WTC11 (cell line): ENCODE measurements around the gene TAF1B. TPM values are rescaled to one million over a fixed set of nuclear protein-coding genes. Genes with fewer than 3 reads are reported as not detected.

ENCODE experiments used
- ATAC-seq: fragments of 200-7000 bp; cut with Tn5 transposase; 2 replicates; pipeline ENCODE4 v1.10.0; 2021; ENCODE audit warnings: mild to moderate bottlenecking, moderate library complexity
- CTCF ChIA-PET: fragments of 300-600 bp; sonication (Branson Sonifier 250); formaldehyde crosslinking; loops from one replicate; lab custom pipeline; 2021; ENCODE audit warnings: antibody characterized with exemption; lab: Charles Lee
- POLR2A ChIA-PET: fragments of 350-600 bp; sonication (Branson Sonifier 250); formaldehyde crosslinking; loops from one replicate; lab custom pipeline; 2021; ENCODE audit warnings: antibody characterized with exemption; lab: Charles Lee
- DNase-seq: peaks from one replicate; pipeline ENCODE4 v3.0.0; 2021; ENCODE audit warnings: low spot score
- H3K27ac Mint-ChIP-seq: 2 replicates; pipeline ENCODE4 v1.8.0; 2021; ENCODE audit warnings: mixed read lengths
- H3K27me3 Mint-ChIP-seq: 2 replicates; pipeline ENCODE4 v1.8.0; 2021; ENCODE audit warnings: low read depth, mild to moderate bottlenecking, moderate library complexity, mixed read lengths
- H3K36me3 Mint-ChIP-seq: 2 replicates; pipeline ENCODE4 v1.8.0; 2021; ENCODE audit warnings: mixed read lengths
- H3K4me1 Mint-ChIP-seq: 2 replicates; pipeline ENCODE4 v1.8.0; 2022; ENCODE audit warnings: mixed read lengths
- H3K4me3 Mint-ChIP-seq: 2 replicates; pipeline ENCODE4 v1.8.0; 2021; ENCODE audit warnings: mild to moderate bottlenecking, moderate library complexity, mixed read lengths
- H3K9me3 Mint-ChIP-seq: 2 replicates; pipeline ENCODE4 v1.8.0; 2021; ENCODE audit warnings: mixed read lengths
- CREB1 ChIP-seq: sonication (generic); formaldehyde crosslinking; IDR thresholded peaks from 2 replicates; pipeline ENCODE4 v1.8.0; 2023; ENCODE audit warnings: mild to moderate bottlenecking, missing genetic modification reagents
- JUN ChIP-seq: sonication (generic); formaldehyde crosslinking; IDR thresholded peaks from 2 replicates; pipeline ENCODE4 v1.8.0; 2023; ENCODE audit warnings: mild to moderate bottlenecking, missing genetic modification reagents
- MXD4 ChIP-seq: fragments of 250-450 bp; sonication (Bioruptor Pico); IDR thresholded peaks from 2 replicates; pipeline ENCODE4 v1.8.0; 2021; ENCODE audit warnings: mild to moderate bottlenecking, moderate library complexity, borderline replicate concordance
- NR2C2 ChIP-seq: sonication (generic); formaldehyde crosslinking; IDR thresholded peaks from 2 replicates; pipeline ENCODE4 v1.8.0; 2022; ENCODE audit warnings: mild to moderate bottlenecking, missing genetic modification reagents
- OVOL2 ChIP-seq: fragments of 250-450 bp; sonication (Bioruptor Pico); IDR thresholded peaks from 2 replicates; pipeline ENCODE4 v1.9.0; 2021; ENCODE audit warnings: mild to moderate bottlenecking, borderline replicate concordance
- RELA ChIP-seq: sonication (generic); formaldehyde crosslinking; IDR thresholded peaks from 2 replicates; pipeline ENCODE4 v1.8.1; 2022; ENCODE audit warnings: missing genetic modification reagents, mild to moderate bottlenecking, borderline replicate concordance
- SOX15 ChIP-seq: fragments of 250-450 bp; sonication (Bioruptor Pico); IDR thresholded peaks from 2 replicates; pipeline ENCODE4 v1.9.0; 2021; ENCODE audit warnings: mild to moderate bottlenecking
- TCF7 ChIP-seq: sonication (generic); formaldehyde crosslinking; IDR thresholded peaks from 2 replicates; pipeline ENCODE4 v1.8.0; 2022; ENCODE audit warnings: mild to moderate bottlenecking, low read depth, missing genetic modification reagents, moderate library complexity
- TP53 ChIP-seq: sonication (generic); formaldehyde crosslinking; IDR thresholded peaks from 2 replicates; pipeline ENCODE4 v1.8.1; 2023; ENCODE audit warnings: mild to moderate bottlenecking, missing genetic modification reagents
- ZNF263 ChIP-seq: sonication (generic); formaldehyde crosslinking; IDR thresholded peaks from 2 replicates; pipeline ENCODE4 v1.8.1; 2022; ENCODE audit warnings: low read depth, mild to moderate bottlenecking, moderate library complexity, missing genetic modification reagents
- total RNA-seq: library from RNA; stranded (reverse); gene quantifications from 3 replicates; pipeline ENCODE4 v1.2.3, GENCODE V29; 2021
- TF ChIP-seq, protein P1 (sequence below): sonication (generic); formaldehyde crosslinking; IDR thresholded peaks from 2 replicates; pipeline ENCODE4 v1.8.0; 2022; ENCODE audit warnings: missing genetic modification reagents
- TF ChIP-seq, protein P2 (sequence below): sonication (generic); formaldehyde crosslinking; IDR thresholded peaks from 2 replicates; pipeline ENCODE4 v1.8.0; 2022; ENCODE audit warnings: mild to moderate bottlenecking, missing genetic modification reagents
- TF ChIP-seq, protein P3 (sequence below): sonication (generic); formaldehyde crosslinking; IDR thresholded peaks from 2 replicates; pipeline ENCODE4 v1.8.1; 2022; ENCODE audit warnings: low read depth, mild to moderate bottlenecking, moderate library complexity, missing genetic modification reagents, borderline replicate concordance
- TF ChIP-seq, protein P4 (sequence below): sonication (generic); formaldehyde crosslinking; IDR thresholded peaks from 2 replicates; pipeline ENCODE4 v1.8.1; 2022; ENCODE audit warnings: mild to moderate bottlenecking, missing genetic modification reagents, moderate library complexity, borderline replicate concordance
- TF ChIP-seq, protein P5 (sequence below): sonication (generic); formaldehyde crosslinking; IDR thresholded peaks from 2 replicates; pipeline ENCODE4 v1.8.1; 2023; ENCODE audit warnings: mild to moderate bottlenecking, moderate library complexity, missing genetic modification reagents
- TF ChIP-seq, protein P6 (sequence below): fragments of 250-450 bp; sonication (Bioruptor Pico); conservative IDR thresholded peaks from 2 replicates; pipeline ENCODE4 v1.9.0; 2021; ENCODE audit warnings: mild to moderate bottlenecking

The TAF1B gene
- total RNA-seq, 1 experiment from 2014 or later = 28.8 TPM

DNA sequence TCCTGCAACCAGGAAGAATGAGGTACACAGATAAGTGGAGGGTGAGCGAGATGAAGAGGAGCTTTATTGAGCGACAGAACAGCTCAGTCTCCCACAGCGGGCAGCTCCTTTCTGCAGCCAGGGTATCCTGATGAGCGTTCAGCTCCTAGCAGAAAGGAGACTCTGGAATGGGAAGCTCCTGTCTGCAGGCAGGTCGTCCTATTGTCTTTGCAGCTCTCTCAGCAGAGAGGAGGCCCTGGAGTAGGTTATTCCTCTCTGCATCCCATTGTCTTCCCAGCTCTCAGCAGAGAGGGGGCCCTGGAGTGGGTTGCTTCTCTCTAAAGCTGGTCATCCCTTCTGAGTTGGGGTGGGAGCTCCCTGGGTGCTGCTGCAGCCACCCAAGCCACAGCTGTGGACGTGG lies 41.2 kb downstream of the TAF1B start (continued):
- TF ChIP-seq, protein P1, sequence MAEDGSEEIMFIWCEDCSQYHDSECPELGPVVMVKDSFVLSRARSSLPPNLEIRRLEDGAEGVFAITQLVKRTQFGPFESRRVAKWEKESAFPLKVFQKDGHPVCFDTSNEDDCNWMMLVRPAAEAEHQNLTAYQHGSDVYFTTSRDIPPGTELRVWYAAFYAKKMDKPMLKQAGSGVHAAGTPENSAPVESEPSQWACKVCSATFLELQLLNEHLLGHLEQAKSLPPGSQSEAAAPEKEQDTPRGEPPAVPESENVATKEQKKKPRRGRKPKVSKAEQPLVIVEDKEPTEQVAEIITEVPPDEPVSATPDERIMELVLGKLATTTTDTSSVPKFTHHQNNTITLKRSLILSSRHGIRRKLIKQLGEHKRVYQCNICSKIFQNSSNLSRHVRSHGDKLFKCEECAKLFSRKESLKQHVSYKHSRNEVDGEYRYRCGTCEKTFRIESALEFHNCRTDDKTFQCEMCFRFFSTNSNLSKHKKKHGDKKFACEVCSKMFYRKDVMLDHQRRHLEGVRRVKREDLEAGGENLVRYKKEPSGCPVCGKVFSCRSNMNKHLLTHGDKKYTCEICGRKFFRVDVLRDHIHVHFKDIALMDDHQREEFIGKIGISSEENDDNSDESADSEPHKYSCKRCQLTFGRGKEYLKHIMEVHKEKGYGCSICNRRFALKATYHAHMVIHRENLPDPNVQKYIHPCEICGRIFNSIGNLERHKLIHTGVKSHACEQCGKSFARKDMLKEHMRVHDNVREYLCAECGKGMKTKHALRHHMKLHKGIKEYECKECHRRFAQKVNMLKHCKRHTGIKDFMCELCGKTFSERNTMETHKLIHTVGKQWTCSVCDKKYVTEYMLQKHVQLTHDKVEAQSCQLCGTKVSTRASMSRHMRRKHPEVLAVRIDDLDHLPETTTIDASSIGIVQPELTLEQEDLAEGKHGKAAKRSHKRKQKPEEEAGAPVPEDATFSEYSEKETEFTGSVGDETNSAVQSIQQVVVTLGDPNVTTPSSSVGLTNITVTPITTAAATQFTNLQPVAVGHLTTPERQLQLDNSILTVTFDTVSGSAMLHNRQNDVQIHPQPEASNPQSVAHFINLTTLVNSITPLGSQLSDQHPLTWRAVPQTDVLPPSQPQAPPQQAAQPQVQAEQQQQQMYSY (CRISPR knock-in tag) = no peak
- no peak for TF ChIP-seq CREB1 (CRISPR knock-in tag)
- no peak for TF ChIP-seq SOX15 (CRISPR knock-in tag)
- no peak for TF ChIP-seq NR2C2 (CRISPR knock-in tag)
- no peak for TF ChIP-seq TCF7 (CRISPR knock-in tag)

DNA sequence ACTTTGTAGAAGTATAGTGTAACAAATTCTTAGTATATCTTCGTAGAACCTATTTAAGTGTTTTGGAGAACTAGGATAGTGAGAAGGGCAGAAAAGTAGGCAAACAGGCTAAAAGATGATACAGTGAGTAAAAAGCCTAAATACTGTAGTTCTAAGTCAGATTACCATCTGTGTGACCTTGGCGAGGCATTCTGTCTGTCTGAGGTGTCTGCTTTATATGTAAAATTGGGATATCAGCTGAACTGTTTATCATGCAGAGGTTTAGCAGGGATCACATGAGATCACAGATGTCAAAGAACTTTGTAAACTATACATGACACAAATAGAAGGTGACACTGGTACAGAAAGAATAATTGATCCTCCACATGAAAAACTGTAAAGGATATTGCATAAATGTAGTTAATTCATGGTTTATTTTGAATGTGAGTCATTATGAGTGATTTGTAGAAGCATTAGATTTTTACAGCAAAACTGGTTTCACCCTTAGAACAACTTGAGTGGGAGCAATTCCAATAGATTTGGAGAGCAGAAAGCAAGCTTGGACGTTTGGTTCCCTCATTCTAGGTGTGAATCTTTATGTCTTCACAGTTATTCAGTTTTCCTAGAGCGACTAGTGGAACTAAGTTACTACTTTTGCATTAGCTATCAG lies 41.9 kb downstream of the TAF1B start:
- H3K36me3 Mint-ChIP-seq = peaks cover 47% of the 10 kb centered on the region
- no peak for TF ChIP-seq JUN (CRISPR knock-in tag)
- TF ChIP-seq, all 79 proteins: peak for 0
- ChIA-PET POLR2A (no interaction called here), CTCF (interaction anchor here (0.9 to 1.4 kb wide), 4 partner anchors 11 to 115 kb away, joined by 3 to 4 read pairs (median 4); no protein-coding TSS in a partner anchor)
- no peak for DNase-seq
- Mint-ChIP-seq H3K27ac (no peak overlapping the region), H3K4me3 (no peak overlapping the region), H3K4me1 (peaks cover 20% of the 10 kb centered on the region), H3K27me3 (no peaks in the 10 kb centered on the region), H3K9me3 (peaks cover 20% of the 10 kb centered on the region)
- no peak for ATAC-seq

DNA sequence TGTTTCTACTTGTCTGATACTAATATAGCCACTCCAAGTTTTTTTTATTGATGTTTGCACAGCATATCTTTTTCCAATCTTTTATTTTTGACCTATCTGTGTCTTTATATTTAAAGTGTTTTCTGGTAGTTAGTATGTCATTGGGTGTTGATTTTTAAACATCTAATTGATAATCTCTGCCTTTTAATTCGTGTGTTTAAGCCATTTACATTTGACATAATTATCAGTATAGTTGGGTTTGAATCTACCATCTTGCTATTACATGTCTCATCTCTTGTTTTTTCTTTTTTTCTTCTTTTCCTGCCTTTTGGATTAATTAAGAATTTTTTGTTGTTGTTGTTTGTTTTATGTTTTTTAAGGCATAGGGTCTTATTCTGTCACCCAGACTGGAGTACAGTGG lies 44.2 kb downstream of the TAF1B start:
- ChIA-PET POLR2A (no interaction called here), CTCF (no interaction called here)
- peaks cover 20% of the 10 kb centered on the region for H3K4me1 Mint-ChIP-seq
- no peak for ATAC-seq
- DNase-seq = no peak
- no peaks in the 10 kb centered on the region for H3K27me3 Mint-ChIP-seq
- H3K36me3 Mint-ChIP-seq = peaks cover 47% of the 10 kb centered on the region
- no peak overlapping the region for H3K4me3 Mint-ChIP-seq
- H3K27ac Mint-ChIP-seq = no peak overlapping the region
- peaks cover 20% of the 10 kb centered on the region for H3K9me3 Mint-ChIP-seq
- TF ChIP-seq, protein P2, sequence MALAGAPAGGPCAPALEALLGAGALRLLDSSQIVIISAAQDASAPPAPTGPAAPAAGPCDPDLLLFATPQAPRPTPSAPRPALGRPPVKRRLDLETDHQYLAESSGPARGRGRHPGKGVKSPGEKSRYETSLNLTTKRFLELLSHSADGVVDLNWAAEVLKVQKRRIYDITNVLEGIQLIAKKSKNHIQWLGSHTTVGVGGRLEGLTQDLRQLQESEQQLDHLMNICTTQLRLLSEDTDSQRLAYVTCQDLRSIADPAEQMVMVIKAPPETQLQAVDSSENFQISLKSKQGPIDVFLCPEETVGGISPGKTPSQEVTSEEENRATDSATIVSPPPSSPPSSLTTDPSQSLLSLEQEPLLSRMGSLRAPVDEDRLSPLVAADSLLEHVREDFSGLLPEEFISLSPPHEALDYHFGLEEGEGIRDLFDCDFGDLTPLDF (CRISPR knock-in tag) = no peak
- TF ChIP-seq TP53 (CRISPR knock-in tag) (no peak), MXD4 (CRISPR knock-in tag) (no peak), RELA (CRISPR knock-in tag) (no peak), ZNF263 (no peak), OVOL2 (no peak)
- TF ChIP-seq, protein P3, sequence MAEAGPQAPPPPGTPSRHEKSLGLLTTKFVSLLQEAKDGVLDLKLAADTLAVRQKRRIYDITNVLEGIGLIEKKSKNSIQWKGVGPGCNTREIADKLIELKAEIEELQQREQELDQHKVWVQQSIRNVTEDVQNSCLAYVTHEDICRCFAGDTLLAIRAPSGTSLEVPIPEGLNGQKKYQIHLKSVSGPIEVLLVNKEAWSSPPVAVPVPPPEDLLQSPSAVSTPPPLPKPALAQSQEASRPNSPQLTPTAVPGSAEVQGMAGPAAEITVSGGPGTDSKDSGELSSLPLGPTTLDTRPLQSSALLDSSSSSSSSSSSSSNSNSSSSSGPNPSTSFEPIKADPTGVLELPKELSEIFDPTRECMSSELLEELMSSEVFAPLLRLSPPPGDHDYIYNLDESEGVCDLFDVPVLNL (CRISPR knock-in tag) = no peak
- TF ChIP-seq, protein P1 (CRISPR knock-in tag) = no peak
- TF ChIP-seq, protein P4, sequence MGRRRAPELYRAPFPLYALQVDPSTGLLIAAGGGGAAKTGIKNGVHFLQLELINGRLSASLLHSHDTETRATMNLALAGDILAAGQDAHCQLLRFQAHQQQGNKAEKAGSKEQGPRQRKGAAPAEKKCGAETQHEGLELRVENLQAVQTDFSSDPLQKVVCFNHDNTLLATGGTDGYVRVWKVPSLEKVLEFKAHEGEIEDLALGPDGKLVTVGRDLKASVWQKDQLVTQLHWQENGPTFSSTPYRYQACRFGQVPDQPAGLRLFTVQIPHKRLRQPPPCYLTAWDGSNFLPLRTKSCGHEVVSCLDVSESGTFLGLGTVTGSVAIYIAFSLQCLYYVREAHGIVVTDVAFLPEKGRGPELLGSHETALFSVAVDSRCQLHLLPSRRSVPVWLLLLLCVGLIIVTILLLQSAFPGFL (CRISPR knock-in tag) = no peak
- TF ChIP-seq, protein P5, sequence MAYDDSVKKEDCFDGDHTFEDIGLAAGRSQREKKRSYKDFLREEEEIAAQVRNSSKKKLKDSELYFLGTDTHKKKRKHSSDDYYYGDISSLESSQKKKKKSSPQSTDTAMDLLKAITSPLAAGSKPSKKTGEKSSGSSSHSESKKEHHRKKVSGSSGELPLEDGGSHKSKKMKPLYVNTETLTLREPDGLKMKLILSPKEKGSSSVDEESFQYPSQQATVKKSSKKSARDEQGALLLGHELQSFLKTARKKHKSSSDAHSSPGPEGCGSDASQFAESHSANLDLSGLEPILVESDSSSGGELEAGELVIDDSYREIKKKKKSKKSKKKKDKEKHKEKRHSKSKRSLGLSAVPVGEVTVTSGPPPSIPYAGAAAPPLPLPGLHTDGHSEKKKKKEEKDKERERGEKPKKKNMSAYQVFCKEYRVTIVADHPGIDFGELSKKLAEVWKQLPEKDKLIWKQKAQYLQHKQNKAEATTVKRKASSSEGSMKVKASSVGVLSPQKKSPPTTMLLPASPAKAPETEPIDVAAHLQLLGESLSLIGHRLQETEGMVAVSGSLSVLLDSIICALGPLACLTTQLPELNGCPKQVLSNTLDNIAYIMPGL (CRISPR knock-in tag) = no peak
- TF ChIP-seq, protein P6, sequence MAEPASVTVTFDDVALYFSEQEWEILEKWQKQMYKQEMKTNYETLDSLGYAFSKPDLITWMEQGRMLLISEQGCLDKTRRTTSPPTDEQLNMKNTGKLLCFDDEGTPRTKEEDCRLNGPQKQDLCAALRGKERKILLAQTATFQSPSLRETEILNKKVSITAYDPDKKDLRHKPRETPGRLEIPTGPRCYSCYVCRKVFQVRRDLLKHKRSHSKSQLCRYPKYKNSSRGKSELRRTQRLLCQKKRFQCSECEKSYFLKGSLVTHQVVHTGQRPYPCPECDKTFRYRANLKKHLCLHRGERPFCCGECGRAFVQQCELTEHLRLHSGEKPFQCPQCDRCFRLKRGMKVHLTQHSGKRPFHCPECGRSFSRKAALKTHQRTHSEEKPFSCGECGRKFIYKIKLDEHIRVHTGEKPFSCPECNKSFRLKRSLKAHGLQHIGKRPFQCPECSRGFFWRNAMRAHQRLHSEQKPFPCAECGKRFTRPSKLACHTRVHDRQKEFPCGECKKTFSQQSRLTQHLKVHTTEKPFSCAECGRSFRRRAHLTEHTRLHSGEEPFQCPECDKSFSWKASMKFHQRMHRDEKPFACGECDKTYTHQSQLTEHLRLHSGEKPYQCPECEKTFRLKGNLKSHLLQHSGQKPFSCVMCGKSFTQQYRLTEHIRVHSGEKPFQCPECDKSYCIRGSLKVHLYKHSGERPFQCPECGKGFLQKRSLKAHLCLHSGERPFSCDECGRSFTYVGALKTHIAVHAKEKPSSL (CRISPR knock-in tag) = no peak
